Activated CD4-positive, alpha-beta T cell treated with anti-CD3 and anti-CD28 coated beads, Interleukin-2, amount 50 U/mL, for 16 hours (primary cell): ENCODE results near the gene MYO7A.
A peak's percentile ranks its signal among the peaks of the same experiment; 100 is the strongest.

Source experiments
- DNase-seq: peaks from one replicate; pipeline ENCODE4 v3.0.0-alpha.2; 2020

The MYO7A gene

DNA sequence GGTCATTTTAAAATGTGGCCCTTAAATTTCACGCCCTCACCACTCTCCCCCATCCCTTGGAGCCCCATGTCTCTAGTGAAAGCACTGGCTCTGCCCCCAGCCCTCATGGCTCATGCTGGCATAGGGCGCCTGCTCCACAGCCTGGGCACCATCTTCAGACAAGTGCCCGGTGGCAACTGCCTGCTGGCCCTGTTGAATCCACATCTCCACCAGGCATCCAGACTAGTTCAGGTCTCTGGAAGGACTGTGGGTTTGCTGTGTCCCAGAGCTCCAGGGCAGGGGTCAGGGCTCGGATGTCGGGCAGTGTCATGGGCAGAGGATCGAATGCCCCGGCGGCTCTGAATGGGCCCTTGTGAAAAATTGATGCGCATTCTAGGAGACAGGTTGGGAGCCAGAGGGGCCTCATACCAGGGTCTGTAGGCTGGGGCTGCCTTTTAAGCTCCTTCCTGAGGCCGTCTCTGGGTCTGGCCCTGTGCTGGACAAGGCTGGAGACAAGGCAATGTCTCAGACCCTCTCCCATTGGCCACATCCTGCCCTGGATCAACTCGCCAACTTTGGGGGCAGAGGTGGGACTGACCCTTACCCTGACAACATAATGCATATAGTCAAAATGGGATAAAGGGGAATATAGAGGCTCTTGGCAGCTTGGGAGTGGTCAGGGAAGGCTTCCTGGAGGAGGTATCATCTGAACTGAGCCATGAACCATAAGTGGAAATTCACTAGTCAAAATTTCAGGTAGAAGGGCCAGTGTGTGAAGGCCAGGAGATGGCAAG, 1.2 kb downstream of the MYO7A start:
- no peak for DNase-seq

DNA sequence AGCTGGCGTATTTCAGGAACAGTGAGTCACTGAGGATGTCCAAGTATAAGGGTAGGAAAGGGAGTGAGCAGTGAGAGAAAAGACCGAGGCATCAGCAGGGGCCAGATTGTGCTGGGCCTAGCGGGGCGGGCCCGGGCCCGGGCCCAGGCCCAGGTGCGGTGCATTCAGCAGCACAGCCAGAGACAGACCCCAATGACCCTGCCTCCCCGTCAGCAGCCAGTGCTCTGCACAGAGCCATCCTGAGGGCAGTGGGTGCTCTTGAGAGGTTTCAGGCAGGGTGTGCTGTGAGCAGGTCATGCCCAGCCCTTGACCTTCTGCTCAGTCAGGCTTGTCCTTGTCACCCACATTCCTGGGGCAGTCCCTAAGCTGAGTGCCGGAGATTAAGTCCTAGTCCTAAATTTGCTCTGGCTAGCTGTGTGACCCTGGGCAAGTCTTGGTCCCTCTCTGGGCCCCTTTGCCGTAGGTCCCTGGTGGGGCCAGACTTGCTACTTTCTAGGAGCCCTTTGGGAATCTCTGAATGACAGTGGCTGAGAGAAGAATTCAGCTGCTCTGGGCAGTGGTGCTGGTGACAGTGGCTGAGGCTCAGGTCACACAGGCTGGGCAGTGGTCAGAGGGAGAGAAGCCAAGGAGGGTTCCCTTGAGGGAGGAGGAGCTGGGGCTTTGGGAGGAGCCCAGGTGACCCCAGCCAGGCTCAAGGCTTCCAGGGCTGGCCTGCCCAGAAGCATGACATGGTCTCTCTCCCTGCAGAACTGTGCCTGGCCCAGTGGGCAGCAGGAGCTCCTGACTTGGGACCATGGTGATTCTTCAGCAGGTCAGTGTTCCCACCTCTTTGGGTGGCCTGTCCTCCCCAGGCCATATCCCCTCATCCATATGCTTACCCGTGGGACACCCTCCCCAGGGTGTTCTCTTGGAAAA, 2.1 kb downstream of the MYO7A start:
- no peak for DNase-seq

DNA sequence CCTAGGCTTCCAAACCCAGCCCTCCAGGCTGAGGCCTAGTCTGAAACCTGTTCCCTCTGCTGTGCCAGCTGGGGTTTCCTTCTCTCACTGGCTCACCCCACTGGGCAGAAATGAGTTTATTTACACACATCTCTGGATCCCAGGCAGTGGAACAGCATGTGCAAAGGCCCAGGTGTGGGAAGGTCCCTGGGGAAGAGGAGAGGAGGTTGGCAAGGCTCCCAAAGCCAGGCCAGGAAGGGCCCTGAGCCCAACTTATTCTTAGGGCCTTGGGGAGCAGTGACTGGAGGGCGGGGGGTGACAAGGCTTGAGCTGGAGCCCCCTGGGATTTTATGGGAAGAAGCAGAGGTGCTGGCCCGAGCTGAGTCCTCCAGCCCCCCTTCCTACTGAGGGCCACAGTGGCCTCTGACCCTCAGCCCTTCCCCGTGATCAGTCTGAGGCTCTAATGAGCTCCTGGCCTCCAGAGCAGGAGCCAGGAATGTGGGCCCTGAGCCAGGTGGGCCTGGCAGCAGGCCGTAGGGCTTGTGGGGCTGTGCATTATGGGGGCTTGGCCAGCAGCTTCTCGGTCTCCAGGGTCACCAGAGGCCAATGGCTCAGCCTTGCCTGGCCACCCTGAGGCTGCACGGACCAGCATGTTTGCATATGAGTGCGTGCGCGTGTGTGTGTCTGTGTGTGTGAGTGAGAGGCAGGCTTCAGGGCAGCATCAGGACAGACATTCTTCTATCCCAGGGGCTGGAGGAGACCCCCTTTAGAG, 2.9 kb downstream of the MYO7A start:
- DNase-seq = no peak

DNA sequence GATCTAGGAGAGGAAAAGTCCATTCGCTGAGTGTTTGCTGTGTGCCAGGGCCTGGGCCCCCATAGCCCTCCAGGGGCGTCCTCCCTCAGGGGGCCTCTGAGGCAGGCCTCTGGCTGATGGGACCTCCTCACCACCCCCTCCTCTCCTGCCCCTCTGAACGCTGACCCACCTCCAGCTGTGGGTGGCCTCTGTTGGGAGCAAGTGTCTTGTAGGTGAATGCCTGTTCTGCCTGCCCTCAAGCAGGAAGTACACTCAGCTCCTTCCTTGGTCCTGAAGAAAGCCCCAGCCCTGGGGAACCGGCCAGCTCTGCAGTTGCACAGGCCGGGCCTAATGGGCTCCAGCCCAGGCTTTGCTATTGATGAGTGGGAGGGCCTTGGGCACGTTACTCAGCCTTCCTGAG, 3.5 kb downstream of the MYO7A start:
- no peak for DNase-seq

DNA sequence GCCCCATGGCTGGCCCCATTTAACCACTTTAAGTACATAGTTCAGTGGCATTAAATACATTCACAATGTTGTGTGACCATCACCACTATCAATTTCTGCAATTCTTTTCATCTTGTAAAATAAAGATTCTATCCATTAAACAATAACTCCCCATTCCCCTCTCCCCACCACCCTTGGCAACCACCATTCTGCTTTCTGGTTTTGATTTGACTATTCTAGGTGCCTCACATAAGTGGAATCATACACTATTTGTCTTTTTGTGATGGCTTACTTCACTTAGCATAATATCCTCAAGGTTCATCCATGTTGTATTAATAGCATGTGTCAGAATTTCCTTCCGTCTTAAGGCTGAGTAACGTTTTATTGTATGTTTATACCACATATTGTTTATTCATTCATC, 7.0 kb downstream of the MYO7A start:
- DNase-seq = no peak

DNA sequence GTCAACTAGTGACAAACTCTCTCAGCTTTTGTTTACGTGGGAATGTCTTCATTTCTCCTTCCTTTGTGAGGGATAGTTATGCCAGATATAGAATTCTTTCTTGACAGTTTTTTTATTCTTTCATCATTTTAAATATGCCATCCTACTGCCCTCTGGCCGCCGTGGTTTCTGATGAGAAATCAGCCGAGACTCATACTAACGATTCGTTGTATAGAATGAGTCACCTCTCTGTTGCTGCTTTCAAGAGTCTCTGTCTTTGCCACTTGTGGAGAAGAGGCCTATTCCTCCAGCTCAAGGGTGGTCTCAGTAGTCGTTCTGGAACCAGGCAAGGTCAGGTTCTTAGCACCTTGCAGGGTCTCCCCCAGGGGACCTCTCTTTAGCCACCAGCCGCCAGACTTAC, 8.0 kb downstream of the MYO7A start:
- DNase-seq = peak; percentile 50

DNA sequence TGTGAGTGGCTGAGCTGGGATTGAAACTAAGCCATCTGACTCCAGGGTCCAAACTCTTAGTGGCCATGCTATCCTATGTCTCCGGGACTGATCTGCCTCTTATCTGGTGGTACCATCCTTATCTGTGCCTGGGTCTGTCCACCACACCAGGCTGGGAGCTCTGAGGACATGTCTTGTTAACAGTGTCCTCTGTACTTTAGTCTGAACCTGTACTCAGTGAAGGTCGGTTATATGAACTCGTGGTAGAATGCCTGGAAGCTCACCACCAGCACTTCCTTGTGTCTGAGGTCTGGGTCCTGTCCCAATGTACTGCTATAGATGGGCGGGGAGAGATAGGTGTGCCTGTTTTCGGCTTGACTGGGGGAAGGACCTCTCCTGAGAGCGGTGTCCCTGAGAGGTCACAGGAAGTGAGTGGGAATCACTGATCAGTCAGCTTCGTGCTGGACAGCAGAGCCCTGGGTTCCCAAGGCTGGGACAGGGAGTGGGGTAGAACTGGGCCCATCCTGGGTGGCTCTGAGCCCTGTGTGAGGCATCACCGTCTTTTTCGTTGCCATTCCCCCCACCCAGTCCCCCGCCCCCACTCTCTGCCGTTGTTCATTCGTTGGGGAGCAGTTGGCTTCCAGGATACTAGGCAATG, 8.9 kb downstream of the MYO7A start:
- DNase-seq = no peak

DNA sequence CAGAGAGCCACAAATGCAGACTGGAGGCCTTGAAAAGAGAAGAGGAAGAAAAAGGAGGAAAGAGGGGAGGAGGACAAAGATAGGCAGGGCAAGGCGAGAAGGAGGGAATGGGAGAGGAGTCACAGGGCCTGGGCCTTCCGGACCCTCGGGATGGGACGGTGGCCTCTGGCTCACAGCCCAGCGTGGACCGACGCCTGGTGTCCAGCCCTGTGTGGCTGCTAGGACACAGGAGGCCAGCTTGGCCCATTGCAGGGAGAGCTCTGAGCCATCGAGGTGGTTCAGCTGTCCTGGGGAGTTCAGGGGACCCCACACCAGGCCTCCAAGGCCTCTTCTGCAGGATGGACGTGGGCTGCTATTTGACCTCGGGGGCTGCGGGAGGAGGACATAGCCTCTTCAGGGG, 9.4 kb downstream of the MYO7A start:
- no peak for DNase-seq

DNA sequence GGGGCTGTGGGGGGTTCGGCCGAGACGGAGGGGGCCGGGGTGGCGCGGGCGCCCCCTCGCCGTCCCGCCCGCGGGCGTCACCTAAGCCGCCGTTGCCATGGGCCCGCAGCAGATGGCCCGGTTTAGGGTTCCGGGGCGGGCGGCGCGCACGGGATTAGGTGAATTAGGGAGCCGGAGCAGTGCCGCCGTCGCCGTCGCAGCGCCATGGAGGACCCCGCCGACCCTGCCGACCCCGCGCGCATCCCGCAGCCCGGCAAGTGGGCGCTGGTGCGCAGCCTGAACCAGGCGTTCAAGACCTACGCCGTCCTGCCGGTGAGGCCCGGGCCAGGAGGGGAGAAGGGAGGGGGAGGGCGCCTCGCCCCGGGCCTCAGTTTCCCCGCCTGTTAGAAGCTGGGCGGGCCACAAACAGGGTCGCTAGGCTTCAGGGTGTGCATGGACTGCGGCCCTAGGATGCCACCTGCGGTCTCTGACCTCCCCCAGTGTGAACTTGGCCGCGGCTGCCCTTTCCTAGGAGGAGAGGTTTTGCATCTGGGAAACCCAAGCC, 10.1 kb downstream of the MYO7A start:
- DNase-seq = no peak

DNA sequence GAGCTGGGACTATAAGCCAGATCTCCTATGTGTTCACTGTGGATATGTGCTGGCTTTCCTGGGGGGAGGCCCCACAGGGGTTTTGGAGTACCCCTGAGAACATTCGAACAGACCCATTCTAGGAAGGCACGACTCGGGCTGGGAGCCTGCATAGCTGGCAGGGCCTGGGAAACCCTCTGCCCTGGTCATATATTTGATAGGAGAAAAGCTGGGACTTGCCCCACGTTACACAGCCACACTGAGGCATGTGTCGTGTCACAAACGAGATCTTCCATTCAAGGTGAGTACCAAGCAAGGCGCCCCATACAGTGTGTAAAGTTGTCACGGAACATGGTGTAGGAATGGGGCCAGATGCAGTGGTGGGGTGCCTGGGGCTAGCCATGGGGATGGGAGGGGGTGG, 11.2 kb downstream of the MYO7A start:
- DNase-seq = no peak

DNA sequence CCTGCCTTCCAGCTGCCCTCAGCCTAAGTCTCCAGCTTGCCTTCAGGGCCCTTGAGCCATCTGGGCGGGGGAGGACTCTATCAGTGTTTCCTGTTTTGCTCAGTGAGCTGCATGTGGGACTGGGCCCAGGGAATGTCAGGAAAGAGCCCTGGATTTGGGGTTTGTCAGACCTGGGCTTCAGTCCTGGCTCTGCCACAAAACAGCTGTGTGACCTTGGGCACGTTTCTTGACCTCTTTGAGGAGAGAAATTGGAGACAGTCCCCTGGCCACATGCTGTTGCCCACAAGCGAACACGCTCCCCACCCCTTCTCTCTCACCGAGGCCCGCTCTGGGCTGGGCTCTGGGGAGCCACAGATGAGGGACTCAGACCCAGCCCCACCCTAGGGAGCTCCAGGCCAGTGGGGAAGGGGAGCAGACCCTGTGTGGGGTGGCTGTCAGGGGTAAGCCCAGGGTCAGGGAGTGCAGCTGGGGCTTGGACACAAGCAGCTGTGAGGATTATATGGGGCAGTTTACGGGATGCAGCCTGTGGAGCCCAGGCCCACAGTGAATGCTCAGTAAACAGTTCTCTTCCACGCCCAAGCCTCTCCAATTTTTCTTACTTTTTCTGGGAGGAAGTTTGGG, 12.3 kb downstream of the MYO7A start:
- no peak for DNase-seq

DNA sequence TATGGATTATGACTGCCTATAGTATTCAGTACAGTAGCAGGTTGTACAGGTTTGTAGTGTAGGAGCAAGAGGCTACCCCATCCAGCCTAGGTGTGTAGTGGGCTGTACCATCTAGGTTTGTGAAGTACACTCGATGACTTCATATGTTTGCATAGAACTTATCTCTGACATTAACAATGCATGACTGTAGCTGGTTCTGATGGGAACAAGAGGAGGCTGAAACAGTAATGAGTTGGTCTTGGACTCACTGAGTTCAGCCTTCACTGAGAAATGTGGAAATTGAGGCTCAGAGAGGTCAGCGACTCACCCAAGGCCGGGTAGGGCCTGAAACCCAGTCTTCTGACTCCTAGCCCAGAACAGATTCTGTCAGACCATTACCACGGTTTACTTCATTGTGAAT, 13.0 kb downstream of the MYO7A start:
- DNase-seq = no peak

DNA sequence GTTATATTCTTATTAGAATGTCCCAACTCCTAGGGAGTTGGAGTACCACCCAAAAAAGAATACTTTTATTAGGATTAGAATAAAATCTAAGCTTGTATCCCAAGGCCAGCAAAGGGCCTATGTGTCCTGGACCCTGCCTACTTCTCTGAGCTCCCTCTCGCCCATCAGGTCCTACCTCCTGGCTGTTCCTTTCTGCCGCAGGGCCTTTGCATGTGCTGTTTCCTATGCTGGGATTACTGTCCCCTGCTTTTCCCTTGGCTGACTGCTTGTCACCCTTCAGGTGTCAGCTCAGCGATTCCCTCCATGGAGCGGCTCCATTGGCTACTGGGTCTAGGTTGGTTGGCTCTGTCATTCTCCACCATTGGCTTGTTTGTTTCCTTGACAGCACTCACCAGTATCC, 13.4 kb downstream of the MYO7A start:
- DNase-seq = no peak

DNA sequence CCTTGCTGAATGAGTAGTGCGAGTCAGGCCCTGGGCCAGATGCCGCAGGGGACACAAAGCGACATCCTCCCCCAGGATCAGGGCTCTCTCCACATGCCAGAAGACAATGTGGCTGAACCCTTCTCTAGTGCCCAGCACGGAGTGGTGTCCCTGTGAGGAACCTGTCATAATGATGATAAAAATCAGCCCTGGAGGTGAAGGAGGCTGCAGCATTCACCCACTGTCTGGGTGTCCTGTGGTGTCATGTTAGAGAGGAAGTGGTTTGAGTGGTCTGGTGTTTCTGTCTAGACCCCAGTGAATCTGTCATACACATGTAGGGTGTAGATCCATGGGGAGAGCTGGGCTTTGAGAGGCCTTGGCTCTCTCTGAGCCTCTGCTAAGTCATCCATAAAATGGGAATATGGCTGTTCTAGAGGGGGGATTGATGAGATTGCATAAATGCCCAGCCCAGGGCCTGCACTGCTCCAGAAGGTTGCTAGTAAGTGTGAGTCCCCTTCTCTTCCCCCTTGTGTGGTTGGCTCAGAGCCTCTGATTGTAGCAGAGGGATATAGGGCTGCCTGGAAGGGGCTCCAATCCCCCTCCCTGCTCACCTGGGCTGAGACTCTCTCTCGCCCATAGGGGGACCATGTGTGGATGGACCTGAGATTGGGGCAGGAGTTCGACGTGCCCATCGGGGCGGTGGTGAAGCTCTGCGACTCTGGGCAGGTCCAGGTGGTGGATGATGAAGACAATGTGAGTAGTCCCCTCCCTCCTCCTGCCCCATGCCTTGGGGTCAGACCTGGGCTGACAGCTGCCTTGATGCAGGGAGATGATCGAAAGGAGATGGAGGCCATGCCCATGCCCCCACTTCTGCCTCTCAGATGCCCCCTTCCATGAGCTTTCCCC, 14.3 kb downstream of the MYO7A start:
- peak; percentile 45 for DNase-seq

DNA sequence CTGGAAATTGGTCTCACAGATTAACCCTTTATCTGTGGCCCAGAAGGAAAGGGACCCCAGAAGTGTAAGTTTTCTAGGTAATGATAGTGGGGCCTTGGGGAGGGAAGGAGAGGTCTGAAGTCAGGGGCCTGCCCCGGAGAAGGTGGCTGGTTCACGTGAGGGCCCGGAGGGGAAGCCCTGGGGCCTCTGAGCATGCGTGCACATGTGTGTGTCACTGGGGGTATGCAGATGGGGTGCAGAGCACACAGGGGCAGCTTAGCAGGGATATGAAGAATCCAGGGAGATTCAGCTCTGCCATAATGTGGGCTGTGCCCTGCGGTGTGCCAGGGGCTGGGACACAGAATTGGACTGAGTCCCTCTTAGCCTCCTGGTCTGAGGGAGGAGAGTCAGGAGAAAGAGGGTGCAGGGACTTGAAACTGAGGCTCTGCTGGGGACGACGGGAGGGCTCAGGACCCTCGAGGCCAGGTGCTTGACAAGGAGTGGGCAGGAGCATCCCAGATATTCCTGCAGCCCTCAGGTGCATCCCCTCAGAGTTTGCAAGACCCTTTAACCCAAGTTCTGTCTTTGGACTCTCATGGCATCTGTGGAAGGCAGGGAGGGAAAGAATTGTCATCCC, 15.5 kb downstream of the MYO7A start:
- DNase-seq = no peak

DNA sequence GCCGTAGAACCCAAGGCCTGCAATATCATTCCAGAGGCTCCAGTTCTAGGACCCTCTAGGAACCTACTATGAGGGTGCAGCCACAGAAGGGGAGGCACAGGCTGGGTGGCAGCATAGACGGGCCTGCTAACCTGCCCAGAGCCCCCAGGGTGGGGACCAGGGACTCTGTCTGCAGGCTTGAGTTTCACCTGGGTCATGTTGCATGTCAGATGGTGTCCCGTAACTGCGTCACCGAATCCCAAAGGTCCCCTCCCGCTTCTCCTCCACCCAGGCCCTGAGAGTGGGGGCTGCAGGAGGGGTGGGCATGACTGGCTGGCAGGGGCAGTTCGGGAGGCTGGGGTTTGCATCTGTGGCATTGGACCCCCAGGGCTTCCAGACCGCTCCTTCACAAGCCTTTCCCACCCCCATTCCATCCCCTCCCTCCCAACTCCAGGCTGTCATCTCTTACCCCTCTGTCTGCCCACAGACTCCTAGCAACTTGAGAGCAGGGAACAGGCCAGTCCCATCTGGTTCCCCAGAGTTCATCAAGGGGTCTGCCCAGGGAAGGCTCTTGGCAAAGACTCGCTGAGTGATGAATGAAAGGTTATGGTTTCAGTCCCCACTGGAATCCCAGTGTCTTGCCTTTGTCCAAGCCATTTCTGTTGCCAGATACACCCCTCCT, 16.3 kb downstream of the MYO7A start:
- DNase-seq = no peak

DNA sequence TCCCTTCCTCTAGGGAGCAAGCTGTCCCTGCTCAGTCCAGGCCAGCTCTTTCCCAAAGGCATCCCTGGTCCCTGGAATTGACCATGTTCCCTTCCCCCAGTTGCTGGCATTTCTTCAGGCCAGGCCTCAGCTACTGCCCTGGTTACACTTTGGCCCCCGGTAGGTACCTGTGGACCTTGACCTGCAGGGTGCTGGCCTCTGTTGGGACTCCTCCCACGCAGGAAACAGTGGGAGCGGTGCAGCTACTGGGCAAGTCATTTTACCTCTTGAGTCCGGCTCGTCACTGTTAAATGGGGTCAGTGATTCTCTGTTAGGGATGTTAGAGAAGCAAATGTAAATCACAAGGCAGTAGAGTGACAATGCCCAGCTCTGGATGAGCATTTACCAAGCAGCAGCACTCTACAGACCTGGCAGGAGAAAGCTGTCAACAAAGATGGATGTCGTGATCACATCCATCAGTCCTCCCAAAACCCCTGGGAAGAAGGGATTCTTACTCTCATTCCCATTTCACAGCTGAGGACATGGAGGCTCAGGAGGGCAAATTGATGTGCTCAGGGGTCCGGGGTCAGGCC, 16.9 kb downstream of the MYO7A start:
- DNase-seq = no peak

DNA sequence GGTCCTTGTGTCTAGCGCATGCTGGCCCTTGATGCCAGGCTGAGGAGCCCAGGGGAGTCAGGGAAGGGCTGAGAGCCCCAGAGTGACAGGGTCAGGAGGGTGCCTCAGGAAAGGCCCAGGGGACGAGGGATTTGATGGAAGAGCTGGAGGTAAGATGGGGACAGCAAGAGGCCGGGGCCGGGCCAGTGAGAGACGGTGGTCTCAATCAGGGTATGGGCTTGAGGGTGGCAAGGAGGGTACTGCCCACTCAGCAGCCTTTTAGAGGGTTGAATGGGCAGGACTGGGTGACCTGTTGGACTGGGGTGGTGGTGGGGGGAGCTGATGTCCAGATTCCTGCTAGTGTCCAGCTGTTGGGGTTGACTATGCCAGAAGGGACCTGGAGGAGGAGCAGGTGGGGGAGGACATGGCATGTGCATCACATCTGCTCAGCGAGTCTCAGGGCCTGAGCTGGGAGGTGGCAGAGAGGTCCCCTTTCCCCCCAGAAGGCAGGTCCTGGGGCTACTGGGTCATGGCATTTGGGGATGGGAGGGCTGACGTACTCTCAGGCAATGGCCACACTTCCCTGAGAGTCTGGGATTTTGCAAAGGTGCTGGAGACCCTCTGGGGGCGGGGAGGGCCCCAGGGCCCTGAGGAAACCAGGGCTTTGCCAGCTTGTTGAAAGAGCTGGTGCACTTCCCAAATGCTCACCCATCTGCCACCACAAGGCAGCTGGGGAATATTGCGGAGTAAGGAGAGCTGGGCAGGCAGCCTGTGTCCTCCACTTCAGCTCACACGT, 18.4 kb downstream of the MYO7A start:
- no peak for DNase-seq

DNA sequence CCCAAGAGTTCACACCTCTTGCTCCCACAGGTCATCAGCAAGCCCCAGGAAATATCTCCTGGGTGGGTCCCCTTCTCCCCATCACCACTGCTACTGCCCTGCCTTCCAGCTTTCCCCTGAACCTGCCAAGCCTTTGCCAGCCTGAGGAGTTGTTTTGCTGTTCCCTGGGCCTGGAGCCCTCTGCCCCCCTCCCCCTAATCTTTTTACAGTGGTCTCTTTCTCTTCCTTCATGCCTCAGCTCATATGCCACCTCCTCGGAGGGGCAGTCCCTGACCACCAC, 18.9 kb downstream of the MYO7A start:
- DNase-seq = no peak
